Activated effector memory CD4-positive, alpha-beta T cell treated with anti-CD3 and anti-CD28 coated beads, Interleukin-2, amount 50 U/mL, for 16 hours (primary cell): ENCODE results near the gene TMEM31.
"Not testable (repeated sequence)": the region's sequence is repeated elsewhere in the genome, so short reads cannot be mapped to it uniquely, and the experiment has no call there.

ENCODE experiments used
- DNase-seq: peaks from one replicate; pipeline ENCODE4 v3.0.0-alpha.2; 2020

The TMEM31 gene

GRCh38 chrX:103727115-103727514, 16.4 kb downstream of the TMEM31 start:
- DNase-seq = no peak

DNA sequence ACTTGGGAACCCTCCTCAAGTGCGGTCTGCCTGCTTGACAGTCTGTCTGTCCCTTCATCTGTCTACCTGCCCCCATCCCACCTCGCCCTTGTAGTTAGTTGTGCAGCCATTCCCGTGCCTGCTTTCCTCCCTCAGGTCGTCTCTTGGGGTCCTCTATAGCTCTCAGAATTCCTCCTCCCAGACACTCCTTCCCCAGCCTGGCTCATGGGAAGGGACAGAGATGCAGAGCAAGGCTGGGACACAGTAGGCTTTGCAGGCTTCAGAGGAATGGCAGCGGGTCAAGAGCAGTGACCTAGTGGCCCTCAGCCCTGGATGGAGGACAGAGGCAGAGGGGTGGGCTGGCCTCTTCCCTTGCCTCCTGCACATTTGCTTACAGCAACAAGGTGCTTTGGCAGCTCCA, 18.3 kb downstream of the TMEM31 start:
- DNase-seq = no peak

DNA sequence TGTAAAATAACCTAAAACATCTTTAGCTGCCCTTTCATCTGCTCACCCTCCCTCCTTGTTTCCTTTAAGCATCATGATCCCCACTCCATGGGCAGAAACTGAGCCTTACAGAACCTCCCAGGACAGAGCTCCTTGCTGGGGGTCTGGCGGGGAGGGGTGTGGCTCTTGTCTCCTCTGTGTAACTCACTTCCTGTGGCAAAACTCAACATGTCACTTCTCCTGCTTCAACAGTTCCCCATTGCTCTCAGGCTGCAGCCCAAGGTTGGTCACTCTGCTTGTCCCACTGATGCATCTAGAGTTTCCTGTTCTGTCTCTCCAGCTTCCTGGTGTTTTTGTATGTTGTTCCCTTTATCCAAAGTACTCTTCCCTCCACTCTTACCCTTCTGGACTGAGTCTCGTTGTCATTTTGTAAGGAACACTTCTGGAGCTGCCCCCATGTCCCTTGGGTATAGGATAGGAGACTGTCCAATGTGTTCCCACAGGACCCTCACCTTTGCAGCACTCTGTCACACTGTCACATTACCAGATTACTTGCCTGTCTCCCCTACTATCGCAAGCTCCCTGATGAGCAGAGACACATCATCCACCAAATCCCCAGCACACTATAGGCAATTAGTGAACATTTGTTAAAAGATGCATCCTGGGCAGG, 19.6 kb downstream of the TMEM31 start:
- DNase-seq = no peak

DNA sequence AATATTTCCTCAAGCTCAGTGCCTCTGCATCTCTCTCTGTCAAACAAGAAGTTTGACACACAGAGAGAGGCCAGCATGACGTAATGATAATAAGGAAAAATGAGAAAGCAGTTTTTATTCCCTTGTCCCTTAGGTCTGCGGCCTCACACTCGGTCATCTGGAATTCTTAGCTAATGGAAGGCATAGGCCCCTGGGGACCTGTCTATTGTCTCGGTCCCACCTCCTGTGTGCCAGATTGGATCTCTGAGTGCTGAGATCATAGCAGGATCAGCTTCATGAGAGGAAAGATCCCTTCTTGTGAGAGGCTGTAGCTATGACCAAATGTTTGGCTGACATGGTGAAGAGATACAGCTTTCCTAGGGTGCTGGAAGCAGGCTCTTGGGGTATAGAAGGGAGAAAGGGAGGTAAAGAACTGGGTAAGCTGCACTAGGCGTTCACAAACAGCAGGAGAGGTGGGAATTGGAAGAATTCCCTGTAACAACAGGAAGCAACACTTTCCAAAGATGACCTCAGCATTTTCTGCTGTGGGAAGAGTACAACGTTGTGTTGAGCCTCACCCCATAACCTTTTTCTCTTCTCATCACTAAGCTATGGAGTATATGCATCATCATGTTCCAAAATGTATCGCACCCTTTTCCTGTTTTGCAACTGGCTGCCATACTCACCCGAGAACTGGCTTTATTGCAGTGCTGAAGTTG, 20.2 kb downstream of the TMEM31 start:
- DNase-seq = no peak

GRCh38 chrX:103733017-103733416, 22.3 kb downstream of the TMEM31 start:
- DNase-seq = no peak

GRCh38 chrX:103734125-103734760, 23.5 kb downstream of the TMEM31 start:
- DNase-seq = no peak

GRCh38 chrX:103737696-103738095, 27.0 kb downstream of the TMEM31 start:
- DNase-seq = no peak

GRCh38 chrX:103739421-103739820, 28.7 kb downstream of the TMEM31 start:
- no peak for DNase-seq

- no peak for DNase-seq
Measured at GRCh38 chrX:103741879-103742278, 31.2 kb downstream of the TMEM31 start.

- DNase-seq = no peak
Measured at GRCh38 chrX:103742339-103742738, 31.6 kb downstream of the TMEM31 start.

GRCh38 chrX:103747163-103747562, 36.5 kb downstream of the TMEM31 start:
- no peak for DNase-seq

- DNase-seq = no peak
Measured at GRCh38 chrX:103754401-103754800, 43.7 kb downstream of the TMEM31 start.

DNA sequence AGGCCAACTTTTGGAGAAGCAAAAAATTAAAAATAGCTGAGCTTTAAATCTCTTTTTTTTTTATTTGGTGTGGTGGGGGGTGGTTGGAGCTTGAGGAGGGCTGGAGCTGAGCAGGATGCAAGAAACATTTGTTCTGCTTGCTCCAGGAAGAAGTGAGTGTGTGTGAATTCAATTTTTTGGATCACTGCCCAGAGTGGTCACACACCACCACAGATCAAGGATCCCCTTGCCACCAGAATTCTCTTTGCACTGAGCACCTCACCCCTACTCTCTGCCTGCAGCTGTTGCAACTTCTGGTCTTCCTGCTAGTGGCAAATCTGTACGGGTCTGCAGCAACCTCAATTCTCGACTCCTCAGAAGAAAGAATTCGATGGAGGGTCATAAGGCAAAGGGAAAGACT, 46.0 kb downstream of the TMEM31 start:
- no peak for DNase-seq

- DNase-seq = no peak
Measured at GRCh38 chrX:103758555-103758954, 47.8 kb downstream of the TMEM31 start.

- DNase-seq = not testable (repeated sequence)
Measured at GRCh38 chrX:103763541-103763940, 52.8 kb downstream of the TMEM31 start.
